ENCODE data around the gene SFXN5.

- TF ChIP-seq, protein P1, sequence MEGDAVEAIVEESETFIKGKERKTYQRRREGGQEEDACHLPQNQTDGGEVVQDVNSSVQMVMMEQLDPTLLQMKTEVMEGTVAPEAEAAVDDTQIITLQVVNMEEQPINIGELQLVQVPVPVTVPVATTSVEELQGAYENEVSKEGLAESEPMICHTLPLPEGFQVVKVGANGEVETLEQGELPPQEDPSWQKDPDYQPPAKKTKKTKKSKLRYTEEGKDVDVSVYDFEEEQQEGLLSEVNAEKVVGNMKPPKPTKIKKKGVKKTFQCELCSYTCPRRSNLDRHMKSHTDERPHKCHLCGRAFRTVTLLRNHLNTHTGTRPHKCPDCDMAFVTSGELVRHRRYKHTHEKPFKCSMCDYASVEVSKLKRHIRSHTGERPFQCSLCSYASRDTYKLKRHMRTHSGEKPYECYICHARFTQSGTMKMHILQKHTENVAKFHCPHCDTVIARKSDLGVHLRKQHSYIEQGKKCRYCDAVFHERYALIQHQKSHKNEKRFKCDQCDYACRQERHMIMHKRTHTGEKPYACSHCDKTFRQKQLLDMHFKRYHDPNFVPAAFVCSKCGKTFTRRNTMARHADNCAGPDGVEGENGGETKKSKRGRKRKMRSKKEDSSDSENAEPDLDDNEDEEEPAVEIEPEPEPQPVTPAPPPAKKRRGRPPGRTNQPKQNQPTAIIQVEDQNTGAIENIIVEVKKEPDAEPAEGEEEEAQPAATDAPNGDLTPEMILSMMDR (conservative IDR thresholded peaks at IDR 0.05; ENCODE audit: low read depth, low read length), result no peak
- TF ChIP-seq CEBPB (IDR thresholded peaks at IDR 0.05; ENCODE audit: low read depth, low read length) (no peak), BHLHE40 (IDR thresholded peaks at IDR 0.05; ENCODE audit: low read depth, low read length) (no peak), SMC3 (IDR thresholded peaks at IDR 0.05; ENCODE audit: low read depth, low read length) (no peak), MXI1 (IDR thresholded peaks at IDR 0.05; ENCODE audit: borderline replicate concordance, low read depth, low read length) (no peak), POLR2A (IDR thresholded peaks at IDR 0.05; ENCODE audit: low read depth, low read length) (no peak)
Measured at GRCh38 chr2:72915320-72915906, 156.1 kb downstream of the SFXN5 start.

Measured in IMR-90 (cell line).